HepG2 (cell line): ENCODE measurements around the gene GPR17. TPM values are rescaled to one million over a fixed set of nuclear protein-coding genes. Genes with fewer than 3 reads are reported as not detected.

Experiments
- ARNTL ChIP-seq: sonication (generic); formaldehyde crosslinking; IDR thresholded peaks from 2 replicates; pipeline ENCODE4 v1.4.0; 2020; ENCODE audit warnings: mild to moderate bottlenecking, missing genetic modification reagents
- ATF3 ChIP-seq: sonication (generic); formaldehyde crosslinking; IDR thresholded peaks from 2 replicates; pipeline ENCODE4 v1.4.0; 2020; ENCODE audit warnings: missing genetic modification reagents
- CEBPZ ChIP-seq: IDR thresholded peaks from 2 replicates; pipeline ENCODE4 v1.6.1; 2012; ENCODE audit warnings: low read length, improper control_type of control experiment
- CTCF ChIP-seq: sonication (generic); formaldehyde crosslinking; IDR thresholded peaks from 2 replicates; pipeline ENCODE4 v1.5.0; 2020; ENCODE audit warnings: mild to moderate bottlenecking, missing genetic modification reagents, moderate library complexity
- ERF ChIP-seq: IDR thresholded peaks from 2 replicates; pipeline ENCODE4 v1.6.1; 2018; ENCODE audit warnings: missing biosample characterization, missing genetic modification reagents
- HDAC1 ChIP-seq: sonication (generic); formaldehyde crosslinking; IDR thresholded peaks from 2 replicates; pipeline ENCODE4 v1.5.1; 2020; ENCODE audit warnings: mild to moderate bottlenecking, missing genetic modification reagents
- HHEX ChIP-seq: IDR thresholded peaks from 2 replicates; pipeline ENCODE4 v1.6.1; 2016; ENCODE audit warnings: control low read depth
- MAFF ChIP-seq: IDR thresholded peaks from 2 replicates; pipeline ENCODE4 v1.6.1; 2011; ENCODE audit warnings: low read depth, low read length, improper control_type of control experiment
- MAX ChIP-seq: IDR thresholded peaks from 2 replicates; pipeline ENCODE4 v1.6.1; 2012; ENCODE audit warnings: inconsistent platforms
- MEIS2 ChIP-seq: sonication (generic); formaldehyde crosslinking; IDR thresholded peaks from 2 replicates; pipeline ENCODE4 v1.9.0; 2021; ENCODE audit warnings: mild to moderate bottlenecking, missing genetic modification reagents
- PHF21A ChIP-seq: sonication (generic); formaldehyde crosslinking; IDR thresholded peaks from 2 replicates; pipeline ENCODE4 v1.5.0; 2020; ENCODE audit warnings: mild to moderate bottlenecking, missing genetic modification reagents
- RAD21 ChIP-seq: fragments of 450-650 bp; formaldehyde crosslinking; IDR thresholded peaks from 2 replicates; pipeline ENCODE4 v1.5.0; 2020; ENCODE audit warnings: mild to moderate bottlenecking
- RNF2 ChIP-seq: fragments of 450-650 bp; conservative IDR thresholded peaks from 2 replicates; pipeline ENCODE4 v1.6.1; 2016; ENCODE audit warnings: low read depth
- SP140L ChIP-seq: sonication (generic); formaldehyde crosslinking; IDR thresholded peaks from 2 replicates; pipeline ENCODE4 v1.4.0; 2020; ENCODE audit warnings: missing genetic modification reagents, borderline replicate concordance
- TBX3 ChIP-seq: fragments of 450-650 bp; IDR thresholded peaks from 2 replicates; pipeline ENCODE4 v1.6.1; 2017; ENCODE audit warnings: antibody characterized with exemption, mild to moderate bottlenecking, inconsistent platforms, borderline replicate concordance
- ZNF18 ChIP-seq: sonication (generic); formaldehyde crosslinking; IDR thresholded peaks from 2 replicates; pipeline ENCODE4 v1.8.0; 2022; ENCODE audit warnings: mild to moderate bottlenecking, missing genetic modification reagents; ENCODE audit not compliant: insufficient replicate concordance
- ZNF205 ChIP-seq: IDR thresholded peaks from 2 replicates; pipeline ENCODE4 v1.6.1; 2018; ENCODE audit warnings: missing biosample characterization, missing genetic modification reagents
- ZNF383 ChIP-seq: sonication (generic); formaldehyde crosslinking; IDR thresholded peaks from 2 replicates; pipeline ENCODE4 v1.4.0; 2020; ENCODE audit warnings: missing genetic modification reagents, mild to moderate bottlenecking, borderline replicate concordance
- ZNF430 ChIP-seq: sonication (generic); formaldehyde crosslinking; IDR thresholded peaks from 2 replicates; pipeline ENCODE4 v1.9.0; 2021; ENCODE audit warnings: mild to moderate bottlenecking, missing genetic modification reagents
- ZNF446 ChIP-seq: sonication (generic); formaldehyde crosslinking; IDR thresholded peaks from 2 replicates; pipeline ENCODE4 v1.5.0; 2020; ENCODE audit warnings: mild to moderate bottlenecking, missing genetic modification reagents
- ZNF496 ChIP-seq: sonication (generic); formaldehyde crosslinking; IDR thresholded peaks from 2 replicates; pipeline ENCODE4 v1.8.1; 2023; ENCODE audit warnings: mild to moderate bottlenecking, moderate library complexity, missing genetic modification reagents; ENCODE audit not compliant: insufficient replicate concordance
- ZNF552 ChIP-seq: sonication (generic); formaldehyde crosslinking; IDR thresholded peaks from 2 replicates; pipeline ENCODE4 v1.9.0; 2022; ENCODE audit warnings: missing genetic modification reagents, mild to moderate bottlenecking, borderline replicate concordance
- ZNF737 ChIP-seq: sonication (generic); formaldehyde crosslinking; IDR thresholded peaks from 2 replicates; pipeline ENCODE4 v1.5.0; 2020; ENCODE audit warnings: missing genetic modification reagents, mild to moderate bottlenecking, borderline replicate concordance
- polyA plus RNA-seq, 8 experiments: library from polyadenylated mRNA; depleted of rRNA in 3 of 8; stranded (reverse) in 7 of 8; unstranded in 1 of 8; fragments of >200 nt; fragmentation: Illumina TruSeq in 4 of 8; extraction: Trizol in 4 of 8; gene quantifications; 2 replicates each; pipeline versions ENCODE4 v1.2.1 to v1.2.3, GENCODE V29; 2011 to 2016; ENCODE audit warnings: low read depth in 4 of 8, missing spikeins in 1 of 8, mixed read lengths in 1 of 8; ENCODE audit not compliant: insufficient read depth in 1 of 8
- total RNA-seq, 5 experiments: library from RNA; depleted of rRNA; stranded (reverse); fragments of >200 nt; fragmentation: Illumina TruSeq; extraction: Trizol; gene quantifications; 2 replicates each; pipeline ENCODE4 v1.2.3, GENCODE V29; 2016; ENCODE audit warnings: low read depth in 1 of 5

Gene GPR17
- total and polyA plus RNA-seq, 2 of the 13 experiments (the other 11 are each of a cell fraction or from before 2014, with no cell fraction given): not detected

- TF ChIP-seq ZNF496 (CRISPR knock-in tag) (no peak), CEBPZ (no peak), ZNF205 (CRISPR knock-in tag) (no peak), ZNF446 (peak; percentile 14; the same call in 1 of the 2 replicates), SP140L (CRISPR knock-in tag) (no peak), ERF (no peak; the same call in 1 of the 2 replicates), TBX3 (no peak), RAD21 (peak; percentile 46; the same call in 1 of the 2 replicates), ZNF552 (CRISPR knock-in tag) (no peak), MAX (no peak; the same call in 1 of the 2 replicates), ZNF737 (CRISPR knock-in tag) (no peak), HHEX (CRISPR knock-in tag) (no peak), ZNF383 (CRISPR knock-in tag) (no peak), ARNTL (CRISPR knock-in tag) (no peak), MAFF (no peak), PHF21A (CRISPR knock-in tag) (no peak), ATF3 (no peak), RNF2 (no peak), ZNF18 (CRISPR knock-in tag) (peak; percentile 72), MEIS2 (CRISPR knock-in tag) (peak; percentile 63; the same call in 1 of the 2 replicates), ZNF430 (CRISPR knock-in tag) (no peak), CTCF (CRISPR knock-in tag) (peak; percentile 81), HDAC1 (CRISPR knock-in tag) (peak; percentile 65)
These were observed 5.6 kb upstream of the GPR17 start (continued) for GRCh38 chr2:127640082-127641072.
